GM12874 (cell line): Measurements from ENCODE around the gene ZNF625.
A peak's percentile ranks its signal among the peaks of the same experiment; 100 is the strongest.

ENCODE experiments used
- TF ChIP-seq, protein P1 (sequence below): IDR thresholded peaks from 2 replicates; pipeline ENCODE4 v1.5.1; 2011; ENCODE audit warnings: low read depth, mild to moderate bottlenecking, control low read depth, low read length, moderate library complexity; ENCODE audit not compliant: insufficient read depth

Gene ZNF625

DNA sequence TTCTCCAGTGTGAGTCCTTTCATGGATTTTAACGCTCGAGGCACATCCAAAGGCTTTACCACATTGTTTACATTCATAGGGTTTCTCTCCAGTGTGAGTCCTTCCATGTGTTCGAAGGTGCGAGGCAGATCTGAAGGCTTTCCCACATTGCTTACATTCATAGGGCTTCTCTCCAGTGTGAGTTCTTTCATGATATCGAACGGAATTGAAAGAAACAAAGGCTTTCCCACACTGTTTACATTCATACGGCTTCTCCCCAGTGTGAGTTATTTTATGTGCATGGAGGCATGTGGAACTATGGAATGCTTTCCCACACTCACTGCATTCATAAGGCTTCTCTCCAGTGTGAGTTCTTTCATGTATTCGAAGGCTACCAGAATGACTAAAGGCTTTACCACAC lies 11.2 kb downstream of the ZNF625 start:
- TF ChIP-seq, protein P1, sequence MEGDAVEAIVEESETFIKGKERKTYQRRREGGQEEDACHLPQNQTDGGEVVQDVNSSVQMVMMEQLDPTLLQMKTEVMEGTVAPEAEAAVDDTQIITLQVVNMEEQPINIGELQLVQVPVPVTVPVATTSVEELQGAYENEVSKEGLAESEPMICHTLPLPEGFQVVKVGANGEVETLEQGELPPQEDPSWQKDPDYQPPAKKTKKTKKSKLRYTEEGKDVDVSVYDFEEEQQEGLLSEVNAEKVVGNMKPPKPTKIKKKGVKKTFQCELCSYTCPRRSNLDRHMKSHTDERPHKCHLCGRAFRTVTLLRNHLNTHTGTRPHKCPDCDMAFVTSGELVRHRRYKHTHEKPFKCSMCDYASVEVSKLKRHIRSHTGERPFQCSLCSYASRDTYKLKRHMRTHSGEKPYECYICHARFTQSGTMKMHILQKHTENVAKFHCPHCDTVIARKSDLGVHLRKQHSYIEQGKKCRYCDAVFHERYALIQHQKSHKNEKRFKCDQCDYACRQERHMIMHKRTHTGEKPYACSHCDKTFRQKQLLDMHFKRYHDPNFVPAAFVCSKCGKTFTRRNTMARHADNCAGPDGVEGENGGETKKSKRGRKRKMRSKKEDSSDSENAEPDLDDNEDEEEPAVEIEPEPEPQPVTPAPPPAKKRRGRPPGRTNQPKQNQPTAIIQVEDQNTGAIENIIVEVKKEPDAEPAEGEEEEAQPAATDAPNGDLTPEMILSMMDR: no peak

DNA sequence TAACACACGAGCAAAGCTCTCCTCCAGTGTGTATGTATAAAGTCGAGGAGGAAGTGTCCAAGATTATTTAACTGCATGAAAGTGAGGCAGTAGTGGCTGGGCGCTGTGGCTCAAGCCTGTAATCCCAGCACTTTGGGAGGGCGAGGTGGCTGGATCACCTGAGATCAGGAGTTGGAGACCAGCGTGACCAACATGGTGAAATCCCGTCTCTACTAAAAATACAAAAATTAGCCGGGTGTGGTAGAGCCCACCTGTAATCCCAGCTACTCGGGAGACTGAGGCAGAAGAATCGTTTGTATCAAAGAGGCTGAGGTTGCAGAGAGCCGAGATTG lies 15.2 kb downstream of the ZNF625 start:
- TF ChIP-seq, protein P1: no peak

DNA sequence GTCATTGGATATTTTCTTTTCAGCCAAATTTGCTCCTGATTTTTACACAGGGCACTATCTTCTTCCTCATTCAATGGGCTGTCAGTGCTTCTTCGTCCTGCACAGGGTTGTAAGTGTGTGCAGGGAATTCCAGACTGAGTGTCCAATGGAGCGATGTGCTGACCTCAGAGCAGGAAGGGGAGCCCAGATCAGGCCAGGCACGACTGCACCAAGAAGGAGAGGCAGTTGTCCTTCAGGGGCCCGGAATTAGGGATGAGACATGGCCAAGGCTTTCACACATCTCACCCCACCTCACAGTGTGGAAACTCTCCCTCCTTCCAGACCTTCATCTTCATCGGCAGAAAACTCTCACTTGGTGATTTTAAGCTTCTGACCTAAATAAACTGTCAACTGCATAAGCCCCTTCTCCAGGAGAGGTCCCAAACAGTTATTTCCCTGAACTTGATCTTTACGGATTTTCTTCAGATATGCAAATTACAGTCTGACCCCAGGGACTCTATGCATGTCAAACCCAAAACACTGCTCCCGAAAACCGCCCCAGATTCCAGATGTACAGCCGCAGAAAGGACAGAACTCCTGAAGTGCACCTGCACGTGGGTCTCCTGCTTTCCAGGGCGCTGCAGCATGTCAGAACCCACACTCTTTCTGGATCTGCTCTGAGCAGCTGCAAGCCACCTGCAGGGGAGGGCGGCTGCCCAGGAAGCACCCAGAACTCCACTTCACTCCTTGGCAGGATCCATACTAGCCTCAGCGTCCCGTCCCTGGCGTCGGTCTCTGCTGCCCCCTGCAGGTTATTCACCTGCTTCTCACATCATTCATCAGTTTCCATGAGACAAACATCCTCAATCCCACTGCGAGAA lies 15.8 kb downstream of the ZNF625 start:
- TF ChIP-seq, protein P1: peak; percentile 85

DNA sequence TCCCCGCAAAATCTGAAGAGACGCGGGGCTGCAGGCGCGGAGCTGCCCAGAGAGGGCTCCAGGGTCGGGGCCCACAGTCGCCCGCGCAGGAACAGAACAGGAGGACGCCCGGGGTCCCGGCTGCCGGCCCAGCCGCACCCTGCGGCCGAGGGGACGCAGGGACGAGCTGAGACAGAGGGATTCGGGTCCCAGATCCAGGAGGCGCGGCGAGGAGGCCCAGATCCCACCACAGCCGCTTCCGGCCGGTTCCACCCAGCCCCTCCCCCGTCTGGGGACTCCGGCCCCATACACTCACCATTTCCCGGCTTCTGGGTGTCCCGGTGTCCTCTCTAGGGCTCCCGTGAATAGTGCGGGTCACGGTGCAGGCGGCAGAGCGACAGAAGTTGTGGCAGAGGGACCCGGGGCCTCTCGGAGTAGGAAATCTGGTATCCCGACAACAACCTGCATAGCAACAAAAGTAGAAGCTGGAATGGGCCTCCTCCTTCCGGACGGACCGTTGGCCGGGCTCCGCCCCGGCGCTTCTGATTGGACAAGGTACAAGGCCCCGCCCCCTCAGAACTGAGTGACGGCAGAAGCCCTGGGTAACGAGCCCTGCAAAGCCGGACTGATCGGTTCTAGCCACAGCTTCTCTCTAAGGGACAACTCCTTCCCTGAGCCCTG lies 16.5 kb downstream of the ZNF625 start, which contains the start of gene ZNF20:
TSS of gene ZNF20 (minus strand) at position 466 of the 660 bp plus-strand sequence. CDS start at position 298, 168 bp downstream.
- TF ChIP-seq, protein P1: no peak

DNA sequence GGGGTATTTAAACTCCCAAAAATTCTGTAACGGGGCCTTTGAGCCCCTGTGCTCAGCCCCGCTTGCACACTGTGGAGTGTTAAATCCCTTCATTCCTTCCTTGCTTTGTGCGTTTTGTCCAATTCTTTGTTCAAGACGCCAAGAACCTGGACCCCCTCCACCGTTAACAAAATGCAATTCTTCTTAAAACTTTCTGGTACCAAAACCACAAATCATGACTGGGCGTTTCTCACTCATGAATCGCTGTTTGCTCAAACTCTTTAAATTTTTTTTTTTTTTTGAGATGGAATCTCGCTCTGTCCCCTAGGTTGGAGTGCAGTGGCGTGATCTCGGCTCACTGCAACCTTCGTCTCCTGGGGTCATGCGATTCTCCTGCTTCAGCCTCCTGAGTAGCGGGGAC lies 17.3 kb downstream of the ZNF625 start:
- TF ChIP-seq, protein P1: no peak

DNA sequence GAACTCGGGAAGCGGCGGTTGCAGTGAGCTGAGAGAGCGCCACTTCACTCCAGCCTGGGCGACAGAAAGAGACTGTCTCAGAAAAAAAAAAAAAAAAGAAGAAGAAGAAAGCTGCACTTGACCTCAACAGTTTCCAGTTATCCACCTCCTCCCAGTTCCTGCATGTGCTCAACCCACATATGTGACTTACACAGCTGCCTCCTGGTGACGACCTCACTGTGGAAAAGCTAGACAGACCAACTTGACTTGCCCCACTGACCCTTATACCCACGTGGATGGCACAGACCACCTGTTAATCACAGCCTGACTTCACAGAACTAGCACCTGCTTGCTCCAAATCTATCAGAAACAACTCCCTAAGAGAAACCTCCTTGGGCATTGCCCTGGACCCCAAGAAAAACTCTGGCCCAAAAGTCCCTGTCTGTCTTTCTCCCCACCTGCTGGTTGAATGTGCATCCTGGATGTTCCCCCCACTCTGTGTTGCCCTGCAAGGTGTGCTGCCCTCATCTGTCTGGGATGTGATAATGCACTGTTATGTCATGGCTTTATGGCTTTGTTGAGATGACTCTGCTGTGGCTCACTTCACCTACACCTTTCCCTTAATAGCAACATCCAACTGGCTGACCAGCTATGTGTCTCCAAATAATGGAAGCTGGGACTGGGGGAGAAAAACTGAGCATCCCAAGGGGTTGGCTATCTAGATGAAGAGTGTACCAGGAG lies 19.2 kb downstream of the ZNF625 start:
- TF ChIP-seq, protein P1: peak; percentile 35; the same call in 1 of the 2 replicates

DNA sequence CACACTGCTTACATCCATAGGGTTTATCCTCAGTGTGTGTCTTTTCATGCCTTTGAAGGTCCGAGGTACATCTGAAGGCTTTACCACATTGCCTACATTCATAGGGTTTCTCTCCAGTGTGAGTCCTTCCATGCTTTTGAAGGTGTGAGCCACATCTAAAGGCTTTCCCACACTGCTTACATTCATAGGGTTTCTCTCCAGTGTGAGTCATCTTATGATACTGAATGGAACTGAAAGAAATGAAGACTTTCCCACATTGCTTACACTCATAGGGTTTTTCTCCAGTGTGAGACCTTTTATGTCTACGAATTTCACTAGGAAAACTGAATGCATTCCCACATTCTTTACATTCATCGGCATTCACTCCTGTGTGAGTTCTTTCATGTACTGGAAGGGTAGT lies 23.5 kb downstream of the ZNF625 start:
- TF ChIP-seq, protein P1: no peak
